ENCODE measurements around the gene RALBP1.

- TF ChIP-seq CTCF (IDR thresholded peaks at IDR 0.05) (no peak), POLR2A (IDR thresholded peaks at IDR 0.05) (no peak)
Measured at GRCh38 chr18:9469685-9470084, 5.6 kb upstream of the RALBP1 start.

Measured in adrenal gland (tissue), 5 donors.